ENCODE data around the gene RPL34.

RPL34 gene

DNA sequence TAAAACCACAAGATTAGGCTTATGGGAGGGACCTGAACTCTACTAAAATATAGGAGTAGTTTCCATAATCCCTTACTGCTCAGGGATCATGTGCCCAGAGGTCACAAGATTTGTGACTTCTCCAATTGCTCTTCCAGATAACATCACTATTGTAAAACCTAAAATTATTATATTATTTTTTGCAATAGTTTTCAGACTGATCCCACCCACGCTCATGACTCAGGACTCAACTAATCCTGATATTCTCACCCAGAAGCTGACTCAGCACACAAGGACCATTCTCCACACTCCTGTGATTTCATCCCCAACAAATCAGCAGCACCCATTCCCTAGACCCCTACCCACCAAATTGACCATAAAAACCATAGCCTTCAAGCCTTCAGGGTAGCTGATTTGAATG, 24.0 kb upstream of the RPL34 start:
- no peak overlapping the region for H3K27ac ChIP-seq (ENCODE audit: low read length)
- H3K9me3 ChIP-seq (ENCODE audit: control insufficient read depth, insufficient read depth, low read length) = no peaks in the 10 kb centered on the region
- no peak for DNase-seq (ENCODE audit: low read depth, low spot score)
- H3K27me3 ChIP-seq (ENCODE audit: control insufficient read depth, insufficient read depth, low read length) = no peaks in the 10 kb centered on the region; the same call in 1 of the 2 replicates
- no peaks in the 10 kb centered on the region; the same call in 1 of the 2 replicates for H3K4me1 ChIP-seq (ENCODE audit: control insufficient read depth, insufficient read depth, low read length)
- no peaks in the 10 kb centered on the region for H3K36me3 ChIP-seq (ENCODE audit: control insufficient read depth, insufficient read depth, low read length)
- no peak overlapping the region for H3K4me3 ChIP-seq (ENCODE audit: low read length)
- no CpG with 5 or more reads among the region's 1 CpG for WGBS (ENCODE audit: insufficient coverage, insufficient read length)

DNA sequence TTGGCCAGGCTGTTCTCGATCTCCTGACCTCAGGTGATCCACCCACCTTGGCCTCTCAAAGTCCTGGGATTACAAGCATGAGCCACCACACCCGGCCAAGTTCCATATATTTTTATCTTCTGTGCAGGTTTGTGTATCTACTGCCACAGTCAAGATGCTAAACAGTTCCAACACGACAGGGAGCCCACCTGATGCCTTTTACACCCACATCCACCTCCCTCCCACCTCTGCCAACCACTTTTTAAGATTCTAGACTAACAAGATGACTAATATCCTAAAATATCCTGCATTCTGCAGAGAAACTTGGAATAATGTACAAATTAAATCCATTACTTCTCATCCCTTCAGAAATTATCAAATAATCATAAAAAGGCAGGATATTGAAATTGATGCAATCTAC, 19.3 kb upstream of the RPL34 start:
- no peak for DNase-seq (ENCODE audit: low read depth, low spot score)

DNA sequence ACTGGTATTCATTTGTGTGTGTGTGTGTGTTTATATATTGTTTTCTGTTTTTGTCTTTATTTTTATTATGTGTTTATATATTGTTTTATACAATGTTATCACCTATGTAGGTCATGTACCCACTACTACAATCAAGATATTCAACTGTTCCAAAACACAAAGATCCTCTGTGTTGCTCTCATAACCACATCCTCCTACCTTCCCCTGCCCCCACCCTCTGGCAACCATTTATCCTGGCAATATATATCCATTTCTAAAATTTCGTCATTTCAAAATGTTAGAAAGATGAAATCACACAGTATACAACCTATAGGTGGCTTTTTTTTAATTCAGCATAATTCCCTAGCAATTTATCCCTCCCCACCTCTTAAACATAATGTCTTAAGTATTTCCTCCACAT, 18.8 kb upstream of the RPL34 start:
- Histone ChIP-seq H3K27me3 (ENCODE audit: control insufficient read depth, insufficient read depth, low read length) (no peaks in the 10 kb centered on the region), H3K9me3 (ENCODE audit: control insufficient read depth, insufficient read depth, low read length) (no peaks in the 10 kb centered on the region), H3K4me3 (ENCODE audit: low read length) (no peak overlapping the region), H3K36me3 (ENCODE audit: control insufficient read depth, insufficient read depth, low read length) (no peaks in the 10 kb centered on the region), H3K4me1 (ENCODE audit: control insufficient read depth, insufficient read depth, low read length) (no peaks in the 10 kb centered on the region), H3K27ac (ENCODE audit: low read length) (no peak overlapping the region)
- no peak for DNase-seq (ENCODE audit: low read depth, low spot score)
- no CpG with 5 or more reads among the region's 1 CpG for WGBS (ENCODE audit: insufficient coverage, insufficient read length)

More for the DNA sequence above, 19.3 kb upstream of the RPL34 start:
- H3K4me3 ChIP-seq (ENCODE audit: low read length) = no peak overlapping the region
- no peaks in the 10 kb centered on the region for H3K4me1 ChIP-seq (ENCODE audit: control insufficient read depth, insufficient read depth, low read length)
- no peaks in the 10 kb centered on the region for H3K9me3 ChIP-seq (ENCODE audit: control insufficient read depth, insufficient read depth, low read length)
- no peak overlapping the region for H3K27ac ChIP-seq (ENCODE audit: low read length)
- no peaks in the 10 kb centered on the region for H3K27me3 ChIP-seq (ENCODE audit: control insufficient read depth, insufficient read depth, low read length)
- no CpG with 5 or more reads among the region's 3 CpGs for WGBS (ENCODE audit: insufficient coverage, insufficient read length)
- H3K36me3 ChIP-seq (ENCODE audit: control insufficient read depth, insufficient read depth, low read length) = no peaks in the 10 kb centered on the region

DNA sequence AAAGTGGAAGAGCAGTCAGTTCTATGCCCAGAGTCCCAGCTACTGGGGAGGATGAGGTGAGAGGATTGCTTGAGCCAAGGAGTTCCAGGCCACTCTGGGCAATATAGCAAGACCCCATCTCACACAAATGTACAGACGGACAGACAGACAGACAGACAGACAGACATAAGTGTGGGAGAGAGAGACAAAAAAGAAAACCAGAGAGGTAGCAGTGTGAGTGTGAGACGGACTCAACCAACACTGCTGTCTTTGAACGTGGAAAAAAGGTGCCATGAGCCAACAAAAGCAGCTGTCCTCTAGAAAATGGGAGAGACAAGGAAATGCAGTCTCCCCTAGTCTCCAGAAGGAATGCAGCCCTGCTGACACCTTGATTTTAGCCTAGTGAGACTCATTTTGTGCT, 18.2 kb upstream of the RPL34 start:
- Histone ChIP-seq H3K4me1 (ENCODE audit: control insufficient read depth, insufficient read depth, low read length) (no peaks in the 10 kb centered on the region), H3K4me3 (ENCODE audit: low read length) (no peak overlapping the region), H3K27ac (ENCODE audit: low read length) (no peak overlapping the region), H3K36me3 (ENCODE audit: control insufficient read depth, insufficient read depth, low read length) (no peaks in the 10 kb centered on the region), H3K9me3 (ENCODE audit: control insufficient read depth, insufficient read depth, low read length) (no peaks in the 10 kb centered on the region), H3K27me3 (ENCODE audit: control insufficient read depth, insufficient read depth, low read length) (no peaks in the 10 kb centered on the region)
- WGBS (ENCODE audit: insufficient coverage, insufficient read length) = no CpG with 5 or more reads among the region's 3 CpGs
- DNase-seq (ENCODE audit: low read depth, low spot score) = no peak

DNA sequence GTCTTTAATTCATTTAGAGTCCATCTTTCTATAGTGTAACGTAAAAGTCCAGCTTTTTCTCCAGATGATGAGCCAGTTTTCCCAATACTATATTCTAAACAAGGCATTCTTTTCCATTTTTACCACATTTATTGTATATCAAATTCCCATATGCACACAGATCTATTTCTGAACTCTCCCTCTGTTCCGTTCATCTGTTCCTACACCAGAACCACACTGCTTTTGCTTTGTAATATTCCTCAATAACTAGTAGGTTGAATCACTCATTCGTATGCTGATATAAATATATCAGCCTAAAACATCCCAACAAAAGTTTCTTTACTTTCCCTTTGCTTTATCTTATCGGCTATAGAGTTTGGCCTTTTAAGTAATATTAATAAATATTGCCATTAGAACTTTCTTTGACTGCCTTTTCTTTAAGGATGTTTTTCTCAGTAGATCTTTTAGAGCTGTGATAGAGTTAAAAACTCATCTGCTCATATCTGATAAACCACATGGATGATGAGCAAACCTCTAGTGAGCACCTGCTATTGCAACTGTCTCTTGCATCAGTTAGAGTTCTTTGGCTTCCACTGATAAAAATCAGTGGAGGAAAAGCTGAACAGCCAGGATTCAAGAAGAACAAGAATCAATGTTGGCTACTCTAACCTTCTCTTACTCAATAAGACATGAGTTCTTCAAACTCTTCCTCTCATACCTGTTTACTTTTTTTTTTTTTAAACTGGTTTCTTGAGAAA, 13.1 kb upstream of the RPL34 start:
- Histone ChIP-seq H3K27ac (ENCODE audit: low read length) (no peak overlapping the region), H3K27me3 (ENCODE audit: control insufficient read depth, insufficient read depth, low read length) (no peaks in the 10 kb centered on the region), H3K9me3 (ENCODE audit: control insufficient read depth, insufficient read depth, low read length) (no peaks in the 10 kb centered on the region), H3K36me3 (ENCODE audit: control insufficient read depth, insufficient read depth, low read length) (no peaks in the 10 kb centered on the region), H3K4me1 (ENCODE audit: control insufficient read depth, insufficient read depth, low read length) (no peaks in the 10 kb centered on the region), H3K4me3 (ENCODE audit: low read length) (no peak overlapping the region)
- no CpG with 5 or more reads among the region's 4 CpGs for WGBS (ENCODE audit: insufficient coverage, insufficient read length)
- no peak for DNase-seq (ENCODE audit: low read depth, low spot score)

DNA sequence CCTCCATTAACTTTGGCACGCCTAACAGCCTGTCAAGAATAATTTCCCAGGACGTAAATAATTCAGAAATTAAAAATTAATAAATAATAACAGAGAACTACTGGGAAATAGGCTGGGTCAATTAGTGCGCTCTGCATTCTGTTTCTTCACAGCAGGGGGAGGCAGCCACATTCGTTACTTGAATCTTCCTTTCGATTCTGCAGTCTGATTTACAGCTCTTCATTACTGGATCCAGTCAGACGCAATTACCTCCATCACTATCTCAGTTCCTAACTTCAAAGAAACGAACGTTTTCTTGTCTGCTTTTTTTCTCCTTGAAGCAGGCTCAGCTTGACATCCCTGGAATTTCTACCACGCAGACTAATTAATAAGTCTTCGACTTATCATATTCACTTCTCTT, 9.0 kb upstream of the RPL34 start:
- WGBS (ENCODE audit: insufficient coverage, insufficient read length) = no CpG with 5 or more reads among the region's 10 CpGs

DNA sequence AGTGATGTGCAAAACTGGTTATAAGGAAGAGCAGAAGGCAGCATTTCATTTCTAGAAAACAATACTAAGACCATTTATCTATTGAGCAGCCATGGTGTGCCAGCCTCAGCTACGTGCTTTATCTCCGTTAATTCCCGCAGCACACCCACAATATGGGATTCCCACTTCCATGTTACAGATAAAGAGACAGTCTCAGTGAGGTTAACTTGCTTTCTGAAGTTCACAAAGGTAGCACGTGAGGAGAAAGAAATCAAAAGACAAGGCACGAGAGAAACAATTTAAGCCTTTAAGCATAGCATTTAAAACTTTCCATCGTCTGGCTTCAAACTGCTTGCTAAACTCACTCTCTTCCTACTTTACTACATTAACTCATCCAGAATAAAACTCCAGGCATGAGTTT, 8.0 kb upstream of the RPL34 start:
- Histone ChIP-seq H3K27me3 (ENCODE audit: control insufficient read depth, insufficient read depth, low read length) (no peaks in the 10 kb centered on the region), H3K36me3 (ENCODE audit: control insufficient read depth, insufficient read depth, low read length) (no peaks in the 10 kb centered on the region), H3K27ac (ENCODE audit: low read length) (no peak overlapping the region), H3K4me3 (ENCODE audit: low read length) (no peak overlapping the region), H3K9me3 (ENCODE audit: control insufficient read depth, insufficient read depth, low read length) (no peaks in the 10 kb centered on the region), H3K4me1 (ENCODE audit: control insufficient read depth, insufficient read depth, low read length) (no peaks in the 10 kb centered on the region)
- no CpG with 5 or more reads among the region's 6 CpGs for WGBS (ENCODE audit: insufficient coverage, insufficient read length)
- DNase-seq (ENCODE audit: low read depth, low spot score) = no peak

More for the DNA sequence above, 9.0 kb upstream of the RPL34 start:
- Histone ChIP-seq H3K9me3 (ENCODE audit: control insufficient read depth, insufficient read depth, low read length) (no peaks in the 10 kb centered on the region), H3K27me3 (ENCODE audit: control insufficient read depth, insufficient read depth, low read length) (no peaks in the 10 kb centered on the region), H3K36me3 (ENCODE audit: control insufficient read depth, insufficient read depth, low read length) (no peaks in the 10 kb centered on the region), H3K4me1 (ENCODE audit: control insufficient read depth, insufficient read depth, low read length) (no peaks in the 10 kb centered on the region), H3K4me3 (ENCODE audit: low read length) (no peak overlapping the region), H3K27ac (ENCODE audit: low read length) (no peak overlapping the region)
- DNase-seq (ENCODE audit: low read depth, low spot score) = no peak

DNA sequence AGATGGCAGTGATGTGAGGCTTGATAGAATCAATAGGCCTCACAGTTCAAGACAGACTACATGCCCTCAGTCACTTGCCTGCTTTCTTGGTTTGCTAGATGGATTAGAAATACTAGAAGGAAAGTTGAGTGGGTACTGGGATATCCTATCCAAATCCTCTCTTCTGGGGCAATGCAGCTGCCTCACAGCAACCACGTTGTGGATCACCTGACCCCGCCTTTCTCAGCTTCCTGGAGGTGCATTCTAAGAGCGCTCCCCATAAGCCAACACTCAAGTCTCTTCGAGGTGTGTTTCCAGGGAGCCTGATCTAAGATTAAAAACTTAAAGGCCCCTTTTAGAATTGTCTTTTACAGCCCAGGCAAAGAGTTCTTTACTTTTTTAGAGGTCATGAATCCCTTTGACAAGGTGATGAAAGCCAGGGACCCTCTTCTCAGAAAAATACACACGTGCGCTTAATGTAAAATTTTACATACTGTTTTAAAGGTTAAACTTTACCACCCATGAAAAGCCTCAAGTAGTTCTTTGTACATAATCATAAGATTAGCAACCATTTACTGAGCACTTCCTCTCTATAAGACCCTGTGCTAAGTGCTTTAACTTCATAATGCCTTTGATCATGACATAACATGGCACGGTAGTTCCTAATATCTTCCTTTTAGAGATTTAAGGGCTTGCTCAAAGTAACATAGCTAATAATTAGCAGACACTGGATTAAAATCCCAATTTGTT, 840 bp upstream of the RPL34 start:
- no peak for DNase-seq (ENCODE audit: low read depth, low spot score)
- no peaks in the 10 kb centered on the region for H3K27me3 ChIP-seq (ENCODE audit: control insufficient read depth, insufficient read depth, low read length)
- H3K27ac ChIP-seq (ENCODE audit: low read length) = no peak overlapping the region
- peaks cover 19% of the 10 kb centered on the region; the same call in 1 of the 2 replicates for H3K36me3 ChIP-seq (ENCODE audit: control insufficient read depth, insufficient read depth, low read length)
- no CpG with 5 or more reads among the region's 7 CpGs for WGBS (ENCODE audit: insufficient coverage, insufficient read length)
- H3K4me3 ChIP-seq (ENCODE audit: low read length) = no peak overlapping the region
- H3K4me1 ChIP-seq (ENCODE audit: control insufficient read depth, insufficient read depth, low read length) = no peaks in the 10 kb centered on the region
- H3K9me3 ChIP-seq (ENCODE audit: control insufficient read depth, insufficient read depth, low read length) = no peaks in the 10 kb centered on the region

DNA sequence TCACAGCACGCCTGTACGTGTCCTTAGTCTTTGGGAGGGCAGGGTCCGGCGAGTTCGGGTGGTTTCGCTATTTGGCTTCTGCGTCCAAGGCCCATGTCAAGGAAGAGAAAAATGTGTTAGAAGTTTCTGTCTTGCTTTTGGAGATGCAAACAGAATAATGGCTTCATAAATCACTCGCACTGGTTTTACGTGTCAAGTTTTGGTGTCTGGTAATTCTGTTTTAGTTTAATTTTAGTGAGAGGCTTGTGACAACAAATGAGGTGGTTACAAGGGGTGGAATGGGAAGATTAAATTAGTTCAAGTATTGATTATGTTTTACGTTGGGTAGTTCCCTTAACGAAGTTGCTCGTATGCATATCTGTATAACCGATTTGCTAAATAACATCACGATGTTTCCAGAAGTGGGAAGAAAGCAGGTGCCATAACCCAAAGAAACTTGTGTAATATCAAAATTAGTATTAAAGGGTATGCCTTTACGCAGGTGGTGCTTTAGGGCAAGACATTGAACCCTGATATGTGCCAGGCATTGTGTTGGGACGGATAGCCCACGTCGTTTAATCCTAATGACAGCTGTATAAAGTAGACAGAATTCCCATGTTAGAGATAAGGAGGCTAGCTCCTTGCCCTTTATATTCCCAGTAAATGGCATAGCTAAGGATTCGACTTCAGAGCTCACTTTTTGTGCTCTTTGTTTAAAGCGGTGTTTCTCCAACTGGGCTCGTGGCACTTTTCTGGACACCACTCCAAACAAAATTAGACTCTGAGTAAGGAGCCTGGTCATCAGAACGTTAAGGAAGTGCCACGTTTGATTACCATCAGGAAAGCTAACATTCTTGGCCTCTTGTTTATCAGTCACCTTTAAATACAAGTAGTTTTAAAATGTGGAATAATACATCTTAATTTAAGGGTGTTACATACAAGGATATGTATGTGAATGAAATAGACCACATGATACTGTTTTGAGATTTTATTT, 843 bp downstream of the RPL34 start:
- H3K4me1 ChIP-seq (ENCODE audit: control insufficient read depth, insufficient read depth, low read length) = no peaks in the 10 kb centered on the region
- peak overlapping the region; percentile 93; the same call in 1 of the 2 replicates for H3K4me3 ChIP-seq (ENCODE audit: low read length)
- H3K9me3 ChIP-seq (ENCODE audit: control insufficient read depth, insufficient read depth, low read length) = no peaks in the 10 kb centered on the region
- no peak for DNase-seq (ENCODE audit: low read depth, low spot score)
- H3K27me3 ChIP-seq (ENCODE audit: control insufficient read depth, insufficient read depth, low read length) = no peaks in the 10 kb centered on the region
- H3K36me3 ChIP-seq (ENCODE audit: control insufficient read depth, insufficient read depth, low read length) = peaks cover 27% of the 10 kb centered on the region; the same call in 1 of the 2 replicates
- no CpG with 5 or more reads among the region's 23 CpGs for WGBS (ENCODE audit: insufficient coverage, insufficient read length)
- no peak overlapping the region for H3K27ac ChIP-seq (ENCODE audit: low read length)

DNA sequence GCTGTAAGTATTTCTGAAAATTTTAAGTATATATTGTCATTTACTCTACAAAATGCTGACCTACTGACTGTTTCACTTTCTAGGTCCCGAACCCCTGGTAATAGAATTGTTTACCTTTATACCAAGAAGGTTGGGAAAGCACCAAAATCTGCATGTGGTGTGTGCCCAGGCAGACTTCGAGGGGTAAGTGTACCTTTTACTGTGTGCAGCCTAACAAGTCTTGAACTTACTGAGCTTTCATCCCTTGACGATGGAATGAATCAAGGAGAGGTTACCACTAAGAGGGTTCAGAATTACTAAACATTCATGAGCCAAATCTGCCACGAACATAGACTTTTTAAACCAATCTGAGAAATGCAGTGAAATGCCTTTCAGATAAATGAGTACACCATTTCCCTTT, 1.6 kb downstream of the RPL34 start:
- Histone ChIP-seq H3K4me1 (ENCODE audit: control insufficient read depth, insufficient read depth, low read length) (no peaks in the 10 kb centered on the region), H3K27ac (ENCODE audit: low read length) (no peak overlapping the region), H3K4me3 (ENCODE audit: low read length) (no peak overlapping the region; the same call in 1 of the 2 replicates), H3K36me3 (ENCODE audit: control insufficient read depth, insufficient read depth, low read length) (peaks cover 35% of the 10 kb centered on the region; the same call in 1 of the 2 replicates), H3K9me3 (ENCODE audit: control insufficient read depth, insufficient read depth, low read length) (no peaks in the 10 kb centered on the region), H3K27me3 (ENCODE audit: control insufficient read depth, insufficient read depth, low read length) (no peaks in the 10 kb centered on the region)
- WGBS (ENCODE audit: insufficient coverage, insufficient read length) = no CpG with 5 or more reads among the region's 4 CpGs
- no peak for DNase-seq (ENCODE audit: low read depth, low spot score)
